ENCODE data around the gene SPATA24. TPM values are rescaled to one million over a fixed set of nuclear protein-coding genes. Genes with fewer than 3 reads are reported as not detected.

SPATA24 gene
- total and polyA plus RNA-seq, 2 experiments from 2014 or later = 16.0 to 20.6 TPM

GRCh38 chr5:139358064-139358463 is 45.8 kb downstream of the SPATA24 start:
- H3K4me3 ChIP-seq = no peak overlapping the region
- no peaks in the 10 kb centered on the region for H3K4me1 Mint-ChIP-seq
- H4K20me1 ChIP-seq (replicated peaks; ENCODE audit: insufficient read depth) = peaks cover 96% of the 10 kb centered on the region
- no peaks in the 10 kb centered on the region for H3K9me3 Mint-ChIP-seq
- DNase-seq (ENCODE audit: low spot score) (no peak), ATAC-seq (no peak)
- no peaks in the 10 kb centered on the region for H3K27me3 ChIP-seq (ENCODE audit: insufficient read depth)
- H3K36me3 Mint-ChIP-seq (ENCODE audit: low read depth) = peaks cover 24% of the 10 kb centered on the region; the same call in 2 of the 3 replicates
- H3K27ac ChIP-seq (ENCODE audit: low read depth) = no peak overlapping the region
- no peaks in the 10 kb centered on the region for H3K9me2 ChIP-seq (ENCODE audit: insufficient read depth)
- H3K4me2 ChIP-seq = no peak overlapping the region
- peaks cover 100% of the 10 kb centered on the region for H3K79me2 ChIP-seq (replicated peaks; ENCODE audit: insufficient read depth)
- no peaks in the 10 kb centered on the region for H3K4me1 ChIP-seq (ENCODE audit: insufficient read depth)
- no peak overlapping the region for H3K27ac Mint-ChIP-seq
- no peaks in the 10 kb centered on the region for H3K27me3 Mint-ChIP-seq (ENCODE audit: insufficient read depth, low read depth, poor library complexity)
- H3K4me3 Mint-ChIP-seq = no peak overlapping the region
- no peak overlapping the region for H2AFZ ChIP-seq
- H3F3A ChIP-seq (replicated peaks; ENCODE audit: low read depth) = 0 out of 2 replicates have a peak, but pooled peaks cover 7% of the 10 kb centered on the region
- TF ChIP-seq STAT1 (IDR thresholded peaks at IDR 0.05; ENCODE audit: unreplicated experiment) (no peak), ZNF462 (CRISPR knock-in tag; IDR thresholded peaks at IDR 0.05) (no peak), EZH2phosphoT487 (IDR thresholded peaks at IDR 0.05; ENCODE audit: unreplicated experiment) (no peak), ETS1 (IDR thresholded peaks at IDR 0.05) (no peak), NANOG (IDR thresholded peaks at IDR 0.05; ENCODE audit: borderline replicate concordance) (no peak), REST (IDR thresholded peaks at IDR 0.05; ENCODE audit: unreplicated experiment) (no peak), POLR2AphosphoS5 (IDR thresholded peaks at IDR 0.05; ENCODE audit: low read depth) (no peak), ZNF114 (CRISPR knock-in tag; IDR thresholded peaks at IDR 0.05) (no peak), CREB1 (CRISPR knock-in tag; IDR thresholded peaks at IDR 0.05; ENCODE audit: low read depth) (no peak), JUNB (IDR thresholded peaks at IDR 0.05; ENCODE audit: unreplicated experiment) (no peak), EZH2 (IDR thresholded peaks at IDR 0.05; ENCODE audit: low read depth, unreplicated experiment) (no peak), ZNF331 (CRISPR knock-in tag; IDR thresholded peaks at IDR 0.05; ENCODE audit: low read depth) (no peak), CTCF (conservative IDR thresholded peaks at IDR 0.05; ENCODE audit: low read depth in 2 of 2) (no peak)
- H3K36me3 ChIP-seq (ENCODE audit: insufficient read depth) = no peaks in the 10 kb centered on the region; the same call in 1 of the 2 replicates

Measured in GM23338 (cell line).